IMR-90 (cell line): ENCODE measurements around the gene ZNF211. TPM values are rescaled to one million over a fixed set of nuclear protein-coding genes. Genes with fewer than 3 reads are reported as not detected.

ENCODE experiments used
- ATAC-seq: fragments of 200-7000 bp; cut with Tn5 transposase; 2 replicates; pipeline ENCODE4 v1.9.1; 2020; ENCODE audit warnings: low read depth, mild to moderate bottlenecking, moderate library complexity
- BruUV-seq: library from RNA; stranded (reverse); fragments of 400-500 nt; replicated peaks from 2 replicates; lab custom pipeline; 2021; lab: Mats Ljungman, UMichigan
- CTCF ChIA-PET: fragments of 300-600 bp; formaldehyde crosslinking; extraction: SDS; loops from one replicate; lab custom pipeline; 2021; ENCODE audit warnings: antibody characterized with exemption; lab: Yijun Ruan, JAX
- POLR2A ChIA-PET: fragments of 300-600 bp; sonication (Branson Sonifier 250); formaldehyde crosslinking; loops from one replicate; lab custom pipeline; 2022; ENCODE audit warnings: antibody characterized with exemption; ENCODE audit not compliant: unreplicated experiment; lab: Charles Lee
- DNase-seq: peaks from one replicate; pipeline ENCODE4 v3.0.0; 2013
- H2AFZ ChIP-seq: replicated peaks from 2 replicates; pipeline ENCODE3; 2013; ENCODE audit warnings: low read length, mild to moderate bottlenecking; ENCODE audit not compliant: poor library complexity
- H2AK5ac ChIP-seq: 2 replicates; pipeline ENCODE4 v1.6.1; 2013; ENCODE audit warnings: low read depth, low read length, inconsistent platforms
- H2AK9ac ChIP-seq: replicated peaks from 2 replicates; pipeline ENCODE3; 2013; ENCODE audit warnings: mild to moderate bottlenecking, low read depth, low read length, moderate library complexity; ENCODE audit not compliant: poor library complexity
- H2BK120ac ChIP-seq: 2 replicates; pipeline ENCODE4 v1.6.1; 2013; ENCODE audit warnings: low read depth, low read length, inconsistent platforms
- H2BK15ac ChIP-seq: 3 replicates; pipeline ENCODE4 v1.6.1; 2013; ENCODE audit warnings: low read depth, low read length, inconsistent platforms
- H2BK20ac ChIP-seq: 2 replicates; pipeline ENCODE4 v1.6.1; 2013; ENCODE audit warnings: low read depth, mild to moderate bottlenecking, inconsistent platforms, low read length, moderate library complexity
- H2BK5ac ChIP-seq: 2 replicates; pipeline ENCODE4 v1.6.1; 2013; ENCODE audit warnings: mild to moderate bottlenecking, low read depth, low read length, inconsistent platforms; ENCODE audit not compliant: poor library complexity, severe bottlenecking
- H3K14ac ChIP-seq: replicated peaks from 2 replicates; pipeline ENCODE4 v1.6.1; 2013; ENCODE audit warnings: low read depth, low read length, inconsistent platforms
- H3K18ac ChIP-seq: 2 replicates; pipeline ENCODE4 v1.6.1; 2013; ENCODE audit warnings: low read depth, low read length, control low read depth
- H3K23ac ChIP-seq: 2 replicates; pipeline ENCODE4 v1.6.1; 2013; ENCODE audit warnings: low read depth, low read length, inconsistent platforms
- H3K27ac ChIP-seq: 2 replicates; pipeline ENCODE4 v1.5.1; 2013; ENCODE audit warnings: mild to moderate bottlenecking, control low read depth, low read length; ENCODE audit not compliant: insufficient read depth
- H3K27me3 ChIP-seq: 2 replicates; pipeline ENCODE4 v1.6.1; 2013; ENCODE audit warnings: low read length; ENCODE audit not compliant: control insufficient read depth, insufficient read depth
- H3K36me3 ChIP-seq: 2 replicates; pipeline ENCODE4 v1.6.1; 2013; ENCODE audit warnings: low read length, mixed read lengths; ENCODE audit not compliant: control insufficient read depth, insufficient read depth
- H3K4ac ChIP-seq: 2 replicates; pipeline ENCODE4 v1.6.1; 2013; ENCODE audit warnings: low read depth, low read length, inconsistent platforms
- H3K4me1 ChIP-seq: 2 replicates; pipeline ENCODE4 v1.6.1; 2013; ENCODE audit warnings: low read length, mixed read lengths; ENCODE audit not compliant: control insufficient read depth, insufficient read depth
- H3K4me2 ChIP-seq: 2 replicates; pipeline ENCODE4 v1.6.1; 2013; ENCODE audit warnings: low read depth, mild to moderate bottlenecking, control low read depth, low read length, moderate library complexity
- H3K4me3 ChIP-seq: 2 replicates; pipeline ENCODE4 v1.5.1; 2013; ENCODE audit warnings: low read depth, mild to moderate bottlenecking, control low read depth, low read length, moderate library complexity; ENCODE audit not compliant: insufficient read depth
- H3K56ac ChIP-seq: 2 replicates; pipeline ENCODE4 v1.6.1; 2013; ENCODE audit warnings: low read length, inconsistent platforms; ENCODE audit not compliant: insufficient read depth; ENCODE audit errors: extremely low read depth
- H3K79me1 ChIP-seq, 2 experiments: 2 replicates each; pipeline ENCODE4 v1.6.1; 2013; ENCODE audit warnings: low read length in 2 of 2, inconsistent platforms in 1 of 2, low read depth in 1 of 2
- H3K9ac ChIP-seq: 2 replicates; pipeline ENCODE4 v1.6.1; 2013; ENCODE audit warnings: low read depth, low read length, control low read depth
- H3K9me1 ChIP-seq: 2 replicates; pipeline ENCODE4 v1.6.1; 2013; ENCODE audit warnings: low read length, inconsistent platforms; ENCODE audit not compliant: insufficient read depth
- H3K9me3 ChIP-seq: 2 replicates; pipeline ENCODE4 v1.6.1; 2013; ENCODE audit warnings: low read length; ENCODE audit not compliant: control insufficient read depth, insufficient read depth
- H4K20me1 ChIP-seq: 2 replicates; pipeline ENCODE4 v1.6.1; 2013; ENCODE audit warnings: low read length, inconsistent platforms; ENCODE audit not compliant: insufficient read depth
- H4K5ac ChIP-seq: 2 replicates; pipeline ENCODE4 v1.6.1; 2013; ENCODE audit warnings: mild to moderate bottlenecking, low read depth, low read length, control low read depth
- H4K8ac ChIP-seq, 2 experiments: 2 replicates each; pipeline ENCODE4 v1.6.1; 2013; ENCODE audit warnings: low read depth in 2 of 2, low read length in 2 of 2, control low read depth in 1 of 2, inconsistent platforms in 1 of 2
- H4K91ac ChIP-seq: 2 replicates; pipeline ENCODE4 v1.6.1; 2013; ENCODE audit warnings: low read depth, low read length, inconsistent platforms; ENCODE audit not compliant: insufficient read depth
- CEBPB ChIP-seq: IDR thresholded peaks from 2 replicates; pipeline ENCODE4 v1.6.1; 2012; ENCODE audit warnings: low read depth, low read length, improper control_type of control experiment
- CHD1 ChIP-seq: IDR thresholded peaks from 2 replicates; pipeline ENCODE4 v1.6.1; 2012; ENCODE audit warnings: low read depth, low read length, improper control_type of control experiment
- RFX5 ChIP-seq: IDR thresholded peaks from 2 replicates; pipeline ENCODE4 v1.8.0; 2012; ENCODE audit warnings: low read depth, mild to moderate bottlenecking, low read length, moderate library complexity
- WGBS, 2 experiments: methylation state at CpG; one replicate each; pipeline versions ENCODE4 v1.1.5 to v1.1.7; 2013; ENCODE audit warnings: missing lambda C conversion rate in 2 of 2; ENCODE audit not compliant: insufficient read length in 1 of 2; ENCODE audit errors: extremely low coverage in 2 of 2; 5-methylcytosine and 5-hydroxymethylcytosine counted together
- dilution Hi-C: fragments of 300-500 bp; cut with HindIII; formaldehyde crosslinking; loops from one replicate; pipeline ENCODE4 v1.14.3; 2018; ENCODE audit warnings: low sequenced_read_pairs; ENCODE audit not compliant: unreplicated experiment
- in situ Hi-C: fragments of 300-500 bp; cut with MboI; formaldehyde crosslinking; loops from 3 replicates; pipeline ENCODE4 v1.14.3; 2019; ENCODE audit warnings: low sequenced_read_pairs, inconsistent platforms, mixed read lengths
- intact Hi-C: fragments of 100-400 bp; cut with micrococcal nuclease; formaldehyde crosslinking; loops from 2 replicates; pipeline ENCODE4 v1.10.0; 2022
- polyA plus RNA-seq, 3 experiments: library from polyadenylated mRNA; depleted of rRNA; stranded (reverse); fragments of >200 nt; gene quantifications; 2 replicates each; pipeline ENCODE4 v1.2.3, GENCODE V29; 2012; ENCODE audit warnings: low replicate concordance in 1 of 3
- total RNA-seq: library from RNA; depleted of rRNA; stranded (reverse); fragments of >200 nt; gene quantifications from 2 replicates; pipeline ENCODE4 v1.2.3, GENCODE V29; 2012

The ZNF211 gene
- total and polyA plus RNA-seq, 2 of the 4 experiments (the other 2 are of a cell fraction), result 8.7 to 13.1 TPM

DNA sequence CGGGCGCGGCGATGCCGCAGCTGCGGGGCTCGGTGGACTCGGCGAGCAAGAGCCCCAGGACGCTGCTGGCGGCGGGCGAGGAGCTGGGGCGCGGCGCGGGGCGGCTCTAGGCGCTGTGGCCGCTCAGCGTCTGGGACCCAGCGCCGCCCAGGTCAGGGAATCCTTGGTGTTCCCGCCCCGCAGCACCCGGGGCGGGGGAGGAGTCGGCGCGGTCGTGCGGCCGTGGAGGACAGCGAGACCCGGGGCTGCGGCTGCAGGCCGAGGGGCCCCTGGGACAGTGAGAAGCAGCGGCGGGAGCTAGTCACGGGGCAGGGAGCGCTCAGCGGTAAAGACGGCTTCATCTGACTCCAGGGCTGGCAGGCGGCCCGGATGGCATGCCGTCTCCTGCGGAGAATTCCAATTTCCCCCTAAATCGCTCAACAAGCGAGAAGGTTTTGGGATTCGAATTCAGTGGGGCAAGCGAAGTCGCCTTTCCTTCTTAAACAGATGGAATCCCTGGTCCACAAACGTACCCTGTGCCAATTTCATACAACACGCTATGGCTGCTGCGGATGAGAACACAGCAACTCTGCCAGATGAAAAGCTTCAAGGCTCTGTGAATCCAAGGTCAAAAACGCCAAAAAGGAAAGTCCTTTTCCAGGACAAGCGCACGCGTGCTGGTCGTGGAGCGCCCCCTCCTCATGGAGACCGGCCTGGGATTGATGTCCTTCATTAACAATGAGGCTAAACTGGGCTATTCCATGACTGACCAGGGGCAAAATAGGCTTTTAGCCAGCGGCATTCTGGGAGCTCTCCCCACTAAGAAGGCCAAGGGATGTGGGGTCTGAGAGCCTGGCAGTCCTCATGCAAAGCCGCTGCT lies 31.5 kb downstream of the ZNF211 start:
- H2BK20ac ChIP-seq, result no peak overlapping the region
- no peak overlapping the region for H4K91ac ChIP-seq
- no peak overlapping the region for H3K23ac ChIP-seq
- peak overlapping the region; percentile 14; the same call in 1 of the 2 replicates for H3K27ac ChIP-seq
- H3K9me3 ChIP-seq, result no peaks in the 10 kb centered on the region
- no peak overlapping the region for H3K18ac ChIP-seq
- WGBS, 2 experiments, result 1% methylated on average over 27 of the region's 64 CpGs; no CpG with 5 or more reads in 1 of the 2 experiments
- no peaks in the 10 kb centered on the region for H3K79me1 ChIP-seq
- DNase-seq, result peak; percentile 31
- no peak overlapping the region for H3K56ac ChIP-seq
- H4K20me1 ChIP-seq, result no peaks in the 10 kb centered on the region
- peak overlapping the region in 1 of 2 experiments; percentile 32; a peak in 1 of 4 replicates for H4K8ac ChIP-seq
- H2AFZ ChIP-seq, result peak overlapping the region; percentile 92
- H3K36me3 ChIP-seq, result no peaks in the 10 kb centered on the region
- no TSS peak for BruUV-seq
- H2AK5ac ChIP-seq, result no peak overlapping the region
- ChIA-PET CTCF (interaction anchor here (0.6 kb wide), 1 partner anchor 274 kb away, joined by 6 read pairs; no protein-coding TSS in a partner anchor), POLR2A (interaction anchor here (0.6 kb wide), 1 partner anchor 46 kb away, joined by 18 read pairs; no protein-coding TSS in a partner anchor)
- no peak overlapping the region for H3K14ac ChIP-seq
- no peak for TF ChIP-seq CEBPB
- no peak for TF ChIP-seq RFX5
- TF ChIP-seq CHD1, result no peak
- ATAC-seq, result peak; percentile 97
- H3K4me2 ChIP-seq, result peak overlapping the region; percentile 80
- peak overlapping the region; percentile 54 for H3K4me3 ChIP-seq
- no peak overlapping the region for H4K5ac ChIP-seq
- peak overlapping the region; percentile 71 for H3K9ac ChIP-seq
- H3K4me1 ChIP-seq, result no peaks in the 10 kb centered on the region
- H3K27me3 ChIP-seq, result peaks cover 3% of the 10 kb centered on the region
- in situ Hi-C loops, result no loop called here
- H2BK5ac ChIP-seq, result no peak overlapping the region
- no peak overlapping the region for H2AK9ac ChIP-seq
- no peak overlapping the region for H2BK120ac ChIP-seq
- no peak overlapping the region for H2BK15ac ChIP-seq
- H3K9me1 ChIP-seq, result no peaks in the 10 kb centered on the region
- no peak overlapping the region for H3K4ac ChIP-seq
- dilution Hi-C loops, result no loop called here
- intact Hi-C loops, result no loop called here
